ENCODE results near the gene NXPE4.

GRCh38 chr11:114604179-114604813 is 8.7 kb upstream of the NXPE4 start:
- TF ChIP-seq, protein P1, sequence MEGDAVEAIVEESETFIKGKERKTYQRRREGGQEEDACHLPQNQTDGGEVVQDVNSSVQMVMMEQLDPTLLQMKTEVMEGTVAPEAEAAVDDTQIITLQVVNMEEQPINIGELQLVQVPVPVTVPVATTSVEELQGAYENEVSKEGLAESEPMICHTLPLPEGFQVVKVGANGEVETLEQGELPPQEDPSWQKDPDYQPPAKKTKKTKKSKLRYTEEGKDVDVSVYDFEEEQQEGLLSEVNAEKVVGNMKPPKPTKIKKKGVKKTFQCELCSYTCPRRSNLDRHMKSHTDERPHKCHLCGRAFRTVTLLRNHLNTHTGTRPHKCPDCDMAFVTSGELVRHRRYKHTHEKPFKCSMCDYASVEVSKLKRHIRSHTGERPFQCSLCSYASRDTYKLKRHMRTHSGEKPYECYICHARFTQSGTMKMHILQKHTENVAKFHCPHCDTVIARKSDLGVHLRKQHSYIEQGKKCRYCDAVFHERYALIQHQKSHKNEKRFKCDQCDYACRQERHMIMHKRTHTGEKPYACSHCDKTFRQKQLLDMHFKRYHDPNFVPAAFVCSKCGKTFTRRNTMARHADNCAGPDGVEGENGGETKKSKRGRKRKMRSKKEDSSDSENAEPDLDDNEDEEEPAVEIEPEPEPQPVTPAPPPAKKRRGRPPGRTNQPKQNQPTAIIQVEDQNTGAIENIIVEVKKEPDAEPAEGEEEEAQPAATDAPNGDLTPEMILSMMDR (IDR thresholded peaks at IDR 0.05; ENCODE audit: insufficient read depth, low read length, poor library complexity, severe bottlenecking) = no peak
- no peak for TF ChIP-seq EZH2phosphoT487 (conservative IDR thresholded peaks at IDR 0.05; ENCODE audit: low read length)
